Fibroblast of lung (primary cell): ENCODE results near the gene CUBN. TPM values are rescaled to one million over a fixed set of nuclear protein-coding genes. Genes with fewer than 3 reads are reported as not detected.

Experiments
- DNase-seq, 2 donors: peaks; one replicate each; pipeline versions ENCODE4 v3.0.0 to v3.0.0-alpha.2; 2010; ENCODE audit warnings: low read depth in 2 of 2
- H2AFZ ChIP-seq: 2 replicates; pipeline ENCODE4 v1.5.1; 2012; ENCODE audit warnings: low read length, control low read depth, inconsistent platforms
- H3K27ac ChIP-seq: 2 replicates; pipeline ENCODE4 v1.5.1; 2011; ENCODE audit warnings: low read length, control low read depth; ENCODE audit not compliant: insufficient read depth
- H3K27me3 ChIP-seq: 2 replicates; pipeline ENCODE4 v1.5.1; 2011; ENCODE audit warnings: mild to moderate bottlenecking, low read length; ENCODE audit not compliant: control insufficient read depth, insufficient read depth
- H3K36me3 ChIP-seq: 2 replicates; pipeline ENCODE4 v1.5.1; 2011; ENCODE audit warnings: low read length; ENCODE audit not compliant: control insufficient read depth, insufficient read depth
- H3K4me1 ChIP-seq: 2 replicates; pipeline ENCODE4 v1.5.1; 2011; ENCODE audit warnings: low read length; ENCODE audit not compliant: control insufficient read depth, insufficient read depth; ENCODE audit errors: extremely low read depth
- H3K4me2 ChIP-seq: 2 replicates; pipeline ENCODE4 v1.5.1; 2011; ENCODE audit warnings: low read length, control low read depth; ENCODE audit not compliant: insufficient read depth; ENCODE audit errors: extremely low read depth
- H3K4me3 ChIP-seq, 4 experiments: fragments of 200-600 bp in 1 of 4; sonication (generic) in 1 of 4; replicated peaks in 1 of 4; 2 replicates each; pipeline ENCODE4 v1.5.1; 2011 to 2016; ENCODE audit warnings: low read length in 4 of 4, low read depth in 3 of 4, mild to moderate bottlenecking in 3 of 4, control low read depth in 2 of 4, inconsistent platforms in 1 of 4, mixed read lengths in 1 of 4; ENCODE audit not compliant: insufficient read depth in 1 of 4; ENCODE audit errors: control extremely low read depth in 1 of 4
- H3K79me2 ChIP-seq: 2 replicates; pipeline ENCODE4 v1.5.1; 2012; ENCODE audit warnings: mild to moderate bottlenecking, low read length, inconsistent platforms; ENCODE audit not compliant: control insufficient read depth, insufficient read depth
- H3K9ac ChIP-seq: 2 replicates; pipeline ENCODE4 v1.5.1; 2011; ENCODE audit warnings: mild to moderate bottlenecking, low read length, control low read depth; ENCODE audit not compliant: insufficient read depth
- H3K9me3 ChIP-seq: 2 replicates; pipeline ENCODE4 v1.5.1; 2012; ENCODE audit warnings: low read depth, low read length; ENCODE audit not compliant: control insufficient read depth, insufficient read depth
- H4K20me1 ChIP-seq: 2 replicates; pipeline ENCODE4 v1.5.1; 2011; ENCODE audit warnings: low read length; ENCODE audit not compliant: control insufficient read depth, insufficient read depth; ENCODE audit errors: extremely low read depth
- CTCF ChIP-seq, 2 donors: IDR thresholded peaks in 1 of 2; conservative IDR thresholded peaks in 1 of 2; 1 replicate in 1 of 2; 2 replicates in 1 of 2; pipeline ENCODE4 v1.5.1; 2011 to 2012; ENCODE audit warnings: low read length in 2 of 2, control low read depth in 1 of 2, inconsistent platforms in 1 of 2, low read depth in 1 of 2, mild to moderate bottlenecking in 1 of 2
- EZH2 ChIP-seq: IDR thresholded peaks from 2 replicates; pipeline ENCODE4 v1.5.1; 2012; ENCODE audit warnings: low read length, control low read depth, mild to moderate bottlenecking; ENCODE audit errors: missing control alignments
- polyA plus RNA-seq, 2 donors: library from polyadenylated mRNA; depleted of rRNA in 1 of 2; stranded (reverse) in 1 of 2; unstranded in 1 of 2; fragments of >200 nt; gene quantifications; 2 replicates each; pipeline ENCODE4 v1.2.1, GENCODE V29; 2011 to 2012; ENCODE audit warnings: missing spikeins in 1 of 2
- total RNA-seq: library from RNA; depleted of rRNA; stranded (reverse); fragments of >200 nt; gene quantifications from 2 replicates; pipeline ENCODE4 v1.2.1, GENCODE V29; 2014

CUBN gene
- total and polyA plus RNA-seq, 2 donors (not counting 1 experiment from before 2014, with no cell fraction given), result 1.3 to 1.5 TPM

GRCh38 chr10:16927546-16927945, 202.1 kb downstream of the CUBN start:
- no peak for DNase-seq
- no peak overlapping the region for H3K4me3 ChIP-seq
- no peaks in the 10 kb centered on the region for H3K79me2 ChIP-seq
- TF ChIP-seq EZH2 (no peak), CTCF (conservative IDR thresholded peaks at IDR 0.05 in 1 of 2, IDR thresholded peaks at IDR 0.05 in 1 of 2; ENCODE audit: low read depth in 1 of 2, low read length in 2 of 2) (no peak)
- no peaks in the 10 kb centered on the region for H3K9me3 ChIP-seq
- H2AFZ ChIP-seq, result no peak overlapping the region
- H3K27me3 ChIP-seq, result no peaks in the 10 kb centered on the region
- H3K27ac ChIP-seq, result no peak overlapping the region
- H3K36me3 ChIP-seq, result no peaks in the 10 kb centered on the region
- no peak overlapping the region for H3K4me2 ChIP-seq
- no peak overlapping the region for H3K9ac ChIP-seq
- no peaks in the 10 kb centered on the region for H4K20me1 ChIP-seq
- no peaks in the 10 kb centered on the region for H3K4me1 ChIP-seq

GRCh38 chr10:16923726-16924125, 205.9 kb downstream of the CUBN start:
- H3K4me2 ChIP-seq, result no peak overlapping the region
- no peaks in the 10 kb centered on the region for H3K4me1 ChIP-seq
- H3K27me3 ChIP-seq, result no peaks in the 10 kb centered on the region
- H3K9me3 ChIP-seq, result no peaks in the 10 kb centered on the region
- no peak overlapping the region for H3K4me3 ChIP-seq
- no peak for TF ChIP-seq CTCF (conservative IDR thresholded peaks at IDR 0.05 in 1 of 2, IDR thresholded peaks at IDR 0.05 in 1 of 2; ENCODE audit: low read depth in 1 of 2, low read length in 2 of 2)
- no peak for TF ChIP-seq EZH2
- H3K9ac ChIP-seq, result no peak overlapping the region
- H3K36me3 ChIP-seq, result no peaks in the 10 kb centered on the region
- H2AFZ ChIP-seq, result no peak overlapping the region
- no peaks in the 10 kb centered on the region for H3K79me2 ChIP-seq
- no peak overlapping the region for H3K27ac ChIP-seq
- DNase-seq, result no peak
- no peaks in the 10 kb centered on the region for H4K20me1 ChIP-seq

GRCh38 chr10:16923309-16923708, 206.3 kb downstream of the CUBN start:
- Histone ChIP-seq H3K4me1 (no peaks in the 10 kb centered on the region), H2AFZ (no peak overlapping the region), H3K79me2 (no peaks in the 10 kb centered on the region), H4K20me1 (no peaks in the 10 kb centered on the region), H3K4me3 (no peak overlapping the region), H3K27ac (no peak overlapping the region), H3K9ac (no peak overlapping the region), H3K27me3 (no peaks in the 10 kb centered on the region), H3K4me2 (no peak overlapping the region), H3K9me3 (no peaks in the 10 kb centered on the region), H3K36me3 (no peaks in the 10 kb centered on the region)
- DNase-seq, result no peak
- no peak for TF ChIP-seq CTCF (conservative IDR thresholded peaks at IDR 0.05 in 1 of 2, IDR thresholded peaks at IDR 0.05 in 1 of 2; ENCODE audit: low read depth in 1 of 2, low read length in 2 of 2)
- TF ChIP-seq EZH2, result no peak
